Ramos (cell line): ENCODE results near the gene GHRH.

ENCODE experiments used
- in situ Hi-C: fragments of 300-500 bp; cut with MboI; formaldehyde crosslinking; loops from one replicate; pipeline ENCODE4 v1.14.3; 2022; ENCODE audit warnings: low sequenced_read_pairs; ENCODE audit not compliant: unreplicated experiment

The GHRH gene

DNA sequence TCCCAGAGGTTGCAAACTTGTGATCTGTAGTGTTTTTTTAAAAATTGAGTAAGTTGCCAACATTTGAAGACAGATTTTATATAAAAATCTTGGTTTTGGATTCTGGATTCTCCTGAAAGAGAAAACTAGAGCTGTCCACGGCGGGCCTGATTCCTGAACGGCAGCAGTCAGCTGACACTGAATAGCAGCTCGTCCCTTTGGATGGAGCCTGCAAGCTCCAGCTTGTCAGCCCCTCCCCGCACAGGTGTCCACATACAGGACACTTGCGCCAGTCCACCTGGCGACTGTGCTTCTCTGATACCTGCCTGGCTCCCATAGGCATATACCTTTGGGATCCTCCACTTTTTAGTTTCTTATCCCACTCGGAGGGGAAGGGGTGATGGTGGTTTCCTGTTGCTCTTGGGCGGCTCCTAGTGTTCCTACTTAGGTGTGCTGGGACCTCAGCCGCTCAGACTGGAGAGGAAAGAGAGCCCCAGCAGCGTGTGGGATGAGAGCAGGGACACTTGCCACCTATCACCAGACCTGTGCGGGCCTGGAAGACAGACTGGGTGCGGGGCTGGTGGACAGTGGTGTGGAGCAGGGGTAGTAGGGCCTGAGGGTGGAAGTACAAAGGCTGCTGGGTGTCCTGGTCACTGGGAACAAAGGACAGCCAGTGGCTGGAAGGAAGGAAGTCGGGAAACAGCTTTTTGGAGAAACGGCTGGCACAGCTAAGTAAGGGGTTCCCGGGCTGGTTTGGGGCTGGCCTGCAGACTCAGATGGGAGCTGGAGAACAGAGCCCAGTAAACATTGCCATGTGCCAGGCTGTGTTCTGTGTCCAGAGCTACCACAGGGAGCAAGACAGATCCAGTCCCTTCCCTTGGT, 18.3 kb downstream of the GHRH start:
- in situ Hi-C loops: no loop called here

DNA sequence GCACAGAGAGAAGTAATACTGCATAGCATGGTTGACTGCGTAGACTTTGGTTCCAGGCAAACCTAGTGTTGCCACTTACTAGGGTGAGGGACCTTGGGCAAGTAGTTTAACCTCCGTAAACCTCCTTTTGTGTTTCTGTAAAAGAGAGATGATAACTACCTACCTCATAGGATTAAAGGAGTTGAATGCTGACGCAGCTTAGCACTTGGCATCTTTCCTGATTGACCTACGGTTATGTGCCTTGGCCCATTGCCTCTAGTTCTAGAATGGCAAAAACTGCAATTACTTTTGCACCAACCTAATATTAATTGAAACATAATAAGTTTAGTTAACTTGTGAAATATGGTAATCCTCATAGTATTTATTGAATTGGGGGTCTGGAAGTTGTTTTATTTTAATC, 19.1 kb downstream of the GHRH start:
- in situ Hi-C loops: no loop called here

DNA sequence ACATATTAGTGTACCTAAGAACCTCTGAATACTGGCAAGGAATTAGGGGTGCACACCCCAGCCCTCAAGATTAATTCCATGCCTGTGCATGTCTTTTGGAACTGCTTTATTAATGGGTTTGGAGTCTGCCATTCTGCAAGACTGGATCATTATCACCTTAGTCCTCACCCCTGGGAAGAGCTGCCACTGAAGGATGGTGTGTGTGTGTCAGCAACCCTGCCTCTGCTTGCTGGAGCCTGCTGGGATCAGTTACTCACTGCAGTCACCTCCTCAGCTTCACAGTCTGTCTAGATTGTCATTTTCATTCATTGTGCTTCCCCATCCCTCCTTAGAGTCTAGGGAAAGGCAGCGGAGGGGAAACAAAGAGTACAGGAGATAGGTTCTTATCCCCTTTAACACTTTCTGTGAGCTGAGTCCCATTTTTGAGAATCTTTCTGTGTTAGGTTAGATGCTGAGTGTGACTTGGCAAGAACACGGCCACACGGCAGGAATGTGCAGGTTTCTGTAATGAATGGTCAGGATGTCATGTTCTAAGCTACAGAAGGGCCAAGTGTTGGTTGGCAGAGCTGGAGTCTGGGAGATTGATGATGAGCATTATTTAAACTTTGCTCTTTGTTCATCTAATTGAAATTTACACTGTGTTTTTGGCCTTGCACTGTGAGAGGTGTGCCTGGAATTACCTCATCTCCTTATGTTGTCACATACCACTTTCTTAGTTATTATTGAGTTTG, 21.1 kb downstream of the GHRH start:
- in situ Hi-C loops: no loop called here

DNA sequence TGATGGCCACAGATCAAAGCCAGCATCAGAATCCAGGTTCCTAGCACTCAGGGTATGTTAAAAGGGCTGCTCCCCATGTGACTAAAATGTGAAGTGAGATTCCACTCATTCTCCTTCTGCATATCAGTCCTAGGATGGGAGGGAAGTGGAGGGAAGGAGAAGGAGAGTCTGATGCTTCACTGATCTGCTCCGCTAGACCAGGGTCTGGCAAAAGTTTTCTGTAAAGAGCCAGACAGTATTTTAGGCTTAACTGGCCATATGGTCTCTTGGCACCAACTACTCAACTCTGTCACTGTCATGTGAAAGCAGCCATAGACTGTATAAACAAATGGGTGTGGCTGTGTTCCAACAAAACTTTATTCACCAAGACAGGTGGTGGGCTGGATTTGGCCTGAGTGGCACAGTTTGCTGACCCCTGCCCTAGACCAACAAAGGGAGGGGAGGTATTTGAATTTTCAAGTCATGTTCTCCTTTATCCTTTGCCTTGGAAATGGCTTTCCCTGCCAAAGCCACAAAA, 22.6 kb downstream of the GHRH start:
- in situ Hi-C loops: no loop called here

DNA sequence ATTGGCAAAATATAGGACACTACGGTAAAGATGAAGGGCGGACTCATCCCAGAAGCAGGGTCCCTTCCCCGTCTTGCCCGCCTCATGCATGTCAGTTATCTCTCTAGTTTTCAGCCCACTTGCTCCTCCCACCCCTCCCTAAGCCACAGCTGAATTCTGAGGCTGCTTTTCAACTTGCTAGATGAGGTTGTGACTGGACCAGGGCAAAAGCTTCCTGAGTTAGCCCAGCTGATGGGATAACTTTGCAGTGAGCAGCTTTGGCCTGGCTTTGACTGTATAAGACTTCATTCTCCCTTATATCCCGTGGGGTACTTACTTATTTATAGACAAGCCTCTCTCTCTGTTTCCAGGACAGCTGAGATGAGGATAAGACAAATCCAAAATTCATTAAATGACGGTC, 23.2 kb downstream of the GHRH start:
- in situ Hi-C loops: no loop called here

GRCh38 chr20:37237656-37238055, 24.0 kb downstream of the GHRH start:
- in situ Hi-C loops: no loop called here

- in situ Hi-C loops: no loop called here
Measured at GRCh38 chr20:37236462-37236861, 25.2 kb downstream of the GHRH start.

DNA sequence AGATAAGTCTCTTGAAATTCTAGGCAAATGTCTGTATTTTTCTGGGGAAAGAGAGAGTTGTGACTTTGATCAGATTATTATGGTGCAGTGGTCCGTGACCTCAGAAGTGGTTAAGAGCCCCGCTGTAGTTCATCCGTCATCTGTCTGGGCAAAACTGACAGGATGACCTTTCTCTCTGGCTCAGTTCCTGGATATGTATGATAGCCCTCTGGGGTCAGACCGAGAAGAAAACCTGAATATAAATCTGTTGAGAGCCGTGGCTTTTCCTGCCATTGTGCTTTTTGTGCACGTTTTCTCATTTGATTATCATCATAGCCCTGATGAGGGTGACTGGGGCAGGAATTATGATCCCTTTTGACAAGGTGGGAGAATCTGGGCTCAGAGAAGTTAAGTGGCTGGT, 26.5 kb downstream of the GHRH start:
- in situ Hi-C loops: no loop called here

DNA sequence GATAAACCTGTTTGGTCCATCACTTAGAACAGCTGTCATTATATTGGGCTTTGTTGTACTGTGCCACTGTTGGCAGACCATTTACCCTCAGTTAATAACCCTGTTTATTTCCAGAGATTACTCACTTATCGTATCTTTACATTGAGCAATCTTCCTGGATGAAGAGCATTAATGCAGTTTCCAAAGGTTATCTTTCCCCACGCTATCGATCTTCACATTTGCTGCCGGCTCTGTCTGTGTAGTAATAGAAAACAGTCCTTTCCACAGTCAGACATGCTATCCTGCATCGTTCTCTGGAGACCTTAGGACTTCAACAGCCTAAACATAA, 27.4 kb downstream of the GHRH start:
- in situ Hi-C loops: no loop called here

DNA sequence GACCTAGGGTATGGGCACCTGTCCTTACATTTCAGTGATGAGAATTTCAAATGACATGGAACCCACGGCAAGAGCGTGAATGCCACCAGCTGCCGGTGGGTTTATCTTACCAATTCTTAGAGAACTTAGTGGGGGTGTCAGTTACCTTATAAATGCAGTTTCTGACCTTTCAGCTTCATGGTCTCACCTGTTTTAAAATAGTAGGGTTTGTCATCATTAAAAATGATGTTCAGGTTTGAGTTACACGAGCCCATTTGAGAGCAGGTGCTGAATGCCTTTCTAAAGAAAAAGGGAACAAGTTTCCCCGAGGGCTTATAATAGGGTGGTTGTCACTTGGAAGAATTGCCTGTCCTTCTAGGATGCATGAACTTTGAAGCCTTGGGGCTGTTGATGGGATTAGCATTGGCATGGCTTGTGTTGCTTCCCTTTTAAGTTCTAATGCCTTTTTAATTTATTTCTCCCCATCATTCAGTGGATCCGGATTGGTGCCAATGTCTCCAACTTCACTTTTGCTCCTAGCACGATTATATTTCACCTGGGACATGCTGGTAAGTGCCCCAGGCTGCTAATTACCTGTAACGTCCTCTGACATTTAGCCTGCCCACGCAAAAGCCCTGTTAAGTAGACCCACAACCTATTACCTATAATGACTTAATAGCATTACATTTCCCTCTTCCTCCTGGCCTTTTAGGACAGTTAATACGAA, 27.9 kb downstream of the GHRH start:
- in situ Hi-C loops: no loop called here

- in situ Hi-C loops: no loop called here
Measured at GRCh38 chr20:37231947-37232630, 29.5 kb downstream of the GHRH start.

GRCh38 chr20:37230200-37230599, 31.4 kb downstream of the GHRH start:
- in situ Hi-C loops: no loop called here

DNA sequence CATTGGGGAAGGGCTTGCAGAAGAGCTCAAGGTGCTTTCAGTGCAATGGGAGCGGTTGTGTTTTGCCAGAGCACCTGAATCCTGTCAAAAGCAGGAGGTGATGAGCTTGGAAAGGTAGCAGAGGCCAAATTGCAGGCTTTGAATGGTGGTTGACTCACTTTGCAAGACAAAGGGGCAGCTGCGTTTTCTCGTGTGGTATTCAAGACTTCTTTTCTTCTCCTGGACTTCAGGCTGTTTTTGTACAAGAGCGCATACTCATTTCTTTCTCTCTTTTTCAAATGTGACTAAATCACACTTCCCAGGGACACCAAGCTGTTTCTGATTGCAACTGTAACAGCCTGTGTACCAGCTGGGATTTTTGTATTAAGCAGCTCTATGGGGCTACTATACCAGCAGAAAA, 32.3 kb downstream of the GHRH start:
- in situ Hi-C loops: no loop called here

- in situ Hi-C loops: no loop called here
Measured at GRCh38 chr20:37228656-37229055, 33.0 kb downstream of the GHRH start.

- in situ Hi-C loops: no loop called here
Measured at GRCh38 chr20:37228082-37228481, 33.5 kb downstream of the GHRH start.

DNA sequence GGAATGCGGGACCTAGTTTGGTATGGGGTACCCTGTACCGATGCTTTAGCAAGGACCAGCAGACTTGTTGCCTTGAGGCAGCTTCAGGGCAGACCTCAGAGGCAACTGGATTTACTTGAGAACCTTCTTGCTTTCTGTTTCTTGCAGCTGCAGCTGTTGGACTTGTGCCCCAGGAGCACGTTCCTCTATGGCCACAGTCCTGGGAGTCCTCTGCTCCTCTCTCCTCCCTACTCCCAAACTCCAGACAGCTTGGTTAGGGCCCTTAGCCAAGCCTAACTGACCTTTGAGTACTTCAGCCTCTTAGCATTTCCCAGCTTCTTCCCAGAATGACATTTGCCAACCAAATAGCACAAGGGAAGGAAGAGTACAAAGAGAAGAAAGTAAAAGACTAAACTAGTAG, 34.7 kb downstream of the GHRH start:
- in situ Hi-C loops: no loop called here

- in situ Hi-C loops: no loop called here
Measured at GRCh38 chr20:37225146-37225545, 36.5 kb downstream of the GHRH start.

DNA sequence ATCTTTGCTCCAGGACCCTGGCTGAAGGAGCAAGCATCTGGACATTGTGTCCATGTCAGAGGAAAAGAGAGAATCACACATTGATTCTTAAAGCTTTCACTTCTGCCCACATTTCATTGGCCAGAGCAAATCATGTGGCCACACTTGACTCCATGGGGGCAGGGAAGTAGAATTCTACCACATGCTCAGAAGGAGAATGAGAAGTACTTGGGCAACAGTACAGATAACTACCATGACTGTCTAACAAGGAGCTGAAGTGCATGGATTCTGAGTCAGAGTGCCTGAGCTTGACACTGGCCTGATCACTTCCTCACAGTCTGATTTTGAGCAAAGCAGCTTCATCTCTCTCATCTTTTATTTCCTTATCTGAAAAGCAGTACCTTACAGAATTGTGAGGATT, 38.6 kb downstream of the GHRH start:
- in situ Hi-C loops: no loop called here

GRCh38 chr20:37222086-37222485, 39.5 kb downstream of the GHRH start:
- in situ Hi-C loops: no loop called here

- in situ Hi-C loops: no loop called here
Measured at GRCh38 chr20:37220731-37221130, 40.9 kb downstream of the GHRH start.
